GM21786 (cell line): ENCODE results near the gene HERC2.
"Not testable (repeated sequence)": the region's sequence is repeated elsewhere in the genome, so short reads cannot be mapped to it uniquely, and the experiment has no call there.

Experiments
- ATAC-seq: cut with Tn5 transposase; IDR thresholded peaks from one replicate; pipeline ENCODE4 v1.9.1; 2021; ENCODE audit not compliant: unreplicated experiment

HERC2 gene

GRCh38 chr15:28322129-28322588 lies at the start of gene HERC2:
TSS of gene HERC2 (minus strand) at chr15:28322179. CDS start at chr15:28321433, 746 bp downstream.
- ATAC-seq = not testable (repeated sequence)

GRCh38 chr15:28365502-28365901 lies 43.5 kb upstream of the HERC2 start:
- ATAC-seq = not testable (repeated sequence)

- ATAC-seq = not testable (repeated sequence)
Measured at GRCh38 chr15:28357984-28358383, 36.0 kb upstream of the HERC2 start, which contains the start of gene GOLGA6L24. TSS of gene GOLGA6L24 (minus strand) at chr15:28358084. CDS start at chr15:28358023, 61 bp downstream.

GRCh38 chr15:28321358-28322078 lies 461 bp downstream of the HERC2 start:
- not testable (repeated sequence) for ATAC-seq

- ATAC-seq = not testable (repeated sequence)
Measured at GRCh38 chr15:28319725-28320124, 2.3 kb downstream of the HERC2 start.

- not testable (repeated sequence) for ATAC-seq
Measured at GRCh38 chr15:28318828-28319227, 3.2 kb downstream of the HERC2 start.

GRCh38 chr15:28318122-28318521 lies 3.9 kb downstream of the HERC2 start:
- not testable (repeated sequence) for ATAC-seq

- not testable (repeated sequence) for ATAC-seq
Measured at GRCh38 chr15:28316958-28317357, 5.0 kb downstream of the HERC2 start.

GRCh38 chr15:28310454-28310853 lies 11.5 kb downstream of the HERC2 start:
- not testable (repeated sequence) for ATAC-seq

- not testable (repeated sequence) for ATAC-seq
Measured at GRCh38 chr15:28308718-28309117, 13.3 kb downstream of the HERC2 start.

- ATAC-seq = not testable (repeated sequence)
Measured at GRCh38 chr15:28305700-28306099, 16.3 kb downstream of the HERC2 start.

- not testable (repeated sequence) for ATAC-seq
Measured at GRCh38 chr15:28297434-28297833, 24.5 kb downstream of the HERC2 start.

- ATAC-seq = not testable (repeated sequence)
Measured at GRCh38 chr15:28296814-28297213, 25.2 kb downstream of the HERC2 start.

- not testable (repeated sequence) for ATAC-seq
Measured at GRCh38 chr15:28295009-28295563, 26.9 kb downstream of the HERC2 start.

GRCh38 chr15:28294560-28294959 lies 27.4 kb downstream of the HERC2 start:
- ATAC-seq = not testable (repeated sequence)

GRCh38 chr15:28289694-28290463 lies 32.1 kb downstream of the HERC2 start:
- ATAC-seq = no peak

- peak; percentile 79 for ATAC-seq
Measured at GRCh38 chr15:28288830-28289693, 32.9 kb downstream of the HERC2 start.

GRCh38 chr15:28286659-28287058 lies 35.3 kb downstream of the HERC2 start:
- ATAC-seq = not testable (repeated sequence)

- ATAC-seq = no peak
Measured at GRCh38 chr15:28286031-28286430, 35.9 kb downstream of the HERC2 start.

GRCh38 chr15:28281876-28282275 lies 40.1 kb downstream of the HERC2 start:
- ATAC-seq = no peak
